Peyer's patch (tissue), 4 donors: ENCODE measurements around the gene PPP2R5C.
"Not testable (repeated sequence)": the region's sequence is repeated elsewhere in the genome, so short reads cannot be mapped to it uniquely, and the experiment has no call there.

Experiments used
- CTCF ChIP-seq, 6 experiments: fragments of 450-650 bp in 4 of 6; fragments of 200-600 bp in 2 of 6; sonication (generic) in 1 of 6; IDR thresholded peaks; one replicate each; pipeline ENCODE4 v1.5.1; 2017 to 2019; ENCODE audit warnings: antibody characterized with exemption in 6 of 6, mild to moderate bottlenecking in 3 of 6, moderate library complexity in 1 of 6
- POLR2A ChIP-seq, 2 donors: fragments of 450-650 bp; IDR thresholded peaks; one replicate each; pipeline ENCODE4 v1.5.1; 2017; ENCODE audit warnings: antibody characterized with exemption in 2 of 2, mild to moderate bottlenecking in 2 of 2, moderate library complexity in 2 of 2

- not testable (repeated sequence) for TF ChIP-seq POLR2A, CTCF (IDR thresholded peaks at IDR 0.05)
Observed at GRCh38 chr14:101749756-101750155, 11.8 kb upstream of the PPP2R5C start.
